Glomerular visceral epithelial cell (primary cell): ENCODE data around the gene CHST8.

Experiments
- DNase-seq: peaks from one replicate; pipeline ENCODE4 v3.0.0-alpha.2; 2016; ENCODE audit errors: extremely low spot score

The CHST8 gene

GRCh38 chr19:33736787-33737186 lies 115.0 kb downstream of the CHST8 start:
- DNase-seq, result no peak

- no peak for DNase-seq
Observed at GRCh38 chr19:33737681-33738371, 116.1 kb downstream of the CHST8 start.

DNA sequence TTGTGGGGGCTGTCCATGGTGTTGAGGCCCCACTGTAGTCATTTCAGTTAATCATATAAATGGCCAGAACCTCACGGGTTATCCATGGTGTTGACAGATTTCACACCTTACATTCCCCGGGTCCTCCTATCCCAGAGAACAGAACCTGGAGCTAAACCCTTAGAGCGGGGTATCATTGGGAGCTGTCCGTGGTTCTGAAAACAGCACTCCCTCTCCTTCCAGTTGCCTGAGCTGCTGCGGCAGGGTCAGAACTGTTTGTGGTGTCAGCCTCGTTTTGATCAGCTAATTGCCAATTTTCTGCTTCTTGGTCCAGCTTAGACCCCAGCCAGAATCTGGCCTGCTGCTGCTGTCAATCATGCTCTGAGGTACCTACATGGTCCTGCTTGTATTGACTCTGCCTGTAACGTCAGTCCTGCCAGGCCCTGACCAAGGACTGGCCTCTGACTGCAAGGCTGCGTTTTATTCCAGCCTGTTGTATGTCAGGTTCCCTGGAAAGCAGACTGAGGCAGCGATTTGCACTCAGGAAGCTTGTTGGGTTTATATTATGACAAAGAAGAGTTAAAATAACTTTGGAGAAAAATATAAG lies 119.2 kb downstream of the CHST8 start:
- DNase-seq, result peak; percentile 24

DNA sequence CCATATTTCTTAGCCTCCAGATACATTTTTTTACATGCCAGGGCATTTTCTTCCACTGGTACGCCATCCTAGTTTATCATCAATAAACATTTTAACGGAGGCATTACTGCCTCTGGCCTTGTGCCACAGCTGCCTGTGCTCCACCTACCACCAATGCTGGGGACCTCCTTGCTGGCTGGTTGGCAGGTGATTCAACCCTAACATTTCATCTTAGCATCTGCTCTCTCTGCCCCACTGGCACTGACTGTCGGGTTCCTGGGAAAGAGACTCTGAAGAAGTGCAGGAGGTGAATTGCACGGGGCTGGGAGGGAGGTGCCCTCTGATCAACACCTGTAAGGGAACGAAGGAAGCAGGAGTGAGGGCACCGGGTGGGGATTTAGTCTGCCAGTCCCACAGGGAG lies 123.5 kb downstream of the CHST8 start:
- DNase-seq, result no peak

DNA sequence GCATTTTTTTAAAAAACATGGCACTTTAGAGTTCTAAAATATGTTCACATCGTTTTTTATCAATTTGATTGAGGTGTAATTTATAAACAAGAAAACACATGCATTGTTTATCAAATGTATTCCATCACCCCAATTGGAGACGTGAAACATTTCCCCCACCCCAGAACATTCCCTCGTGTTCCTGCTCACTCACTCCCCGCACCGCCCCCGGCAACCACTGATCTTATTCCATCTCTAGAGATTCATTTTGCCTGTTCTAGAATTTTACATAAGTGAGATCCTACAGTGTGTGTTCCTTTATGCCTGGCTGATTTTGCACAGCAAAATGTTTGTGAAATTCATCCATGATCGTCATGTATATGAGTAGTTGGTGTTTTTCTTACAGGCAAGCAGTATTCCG lies 124.4 kb downstream of the CHST8 start:
- DNase-seq, result no peak

- no peak for DNase-seq
Observed at GRCh38 chr19:33747273-33747672, 125.5 kb downstream of the CHST8 start.

- no peak for DNase-seq
Observed at GRCh38 chr19:33748231-33748630, 126.5 kb downstream of the CHST8 start.

DNA sequence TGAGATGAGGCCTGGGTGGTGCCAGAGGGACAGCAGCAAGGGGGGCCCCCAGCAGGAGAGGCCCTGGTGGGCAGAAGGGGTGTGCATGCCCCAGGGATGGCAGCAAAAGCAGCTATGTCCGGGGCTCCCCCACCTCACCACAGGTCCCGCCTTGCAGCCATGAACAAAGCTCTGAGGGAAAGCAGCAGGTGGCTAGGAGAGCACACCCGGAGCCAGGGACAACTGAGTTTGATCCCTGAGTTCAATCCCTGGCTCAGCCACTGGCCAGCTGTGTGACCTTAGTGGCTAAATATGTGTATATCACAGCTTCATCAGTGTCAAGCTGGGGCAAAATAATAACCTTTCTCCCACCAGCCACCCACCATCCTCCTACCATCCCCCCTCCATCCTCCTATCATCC lies 127.3 kb downstream of the CHST8 start:
- DNase-seq, result no peak

DNA sequence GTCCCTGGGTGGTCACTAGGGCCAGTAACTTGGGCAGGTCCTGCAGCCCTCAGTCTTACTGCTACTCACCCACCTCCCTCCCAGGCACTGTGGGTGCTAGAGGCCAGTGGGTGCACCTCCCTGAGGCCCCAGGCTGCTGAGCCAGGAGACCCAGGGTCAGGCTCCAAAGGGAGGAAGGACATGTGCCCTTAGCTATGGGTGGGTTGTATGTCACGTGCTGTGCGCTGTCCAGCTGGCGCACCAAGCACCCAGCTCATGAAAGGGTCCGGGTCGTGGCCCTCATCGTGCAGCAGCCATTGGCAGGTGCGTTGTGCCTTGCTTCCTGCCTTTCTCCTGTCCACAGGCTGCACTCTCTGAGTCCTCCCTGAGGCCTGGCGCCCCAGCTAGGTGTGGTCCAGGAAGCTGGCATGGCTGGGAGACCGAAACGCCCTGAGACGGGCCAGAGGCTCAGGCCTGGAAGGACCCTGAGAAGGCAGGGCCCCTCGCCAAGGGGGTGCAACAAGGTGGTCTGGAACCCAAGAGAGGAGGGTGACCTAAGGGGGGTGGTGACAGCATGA lies 127.9 kb downstream of the CHST8 start:
- DNase-seq, result no peak

GRCh38 chr19:33750587-33751435 lies 129.1 kb downstream of the CHST8 start:
- DNase-seq, result no peak

GRCh38 chr19:33751436-33751770 lies 129.7 kb downstream of the CHST8 start:
- DNase-seq, result no peak

GRCh38 chr19:33752018-33752800 lies 130.5 kb downstream of the CHST8 start:
- DNase-seq, result no peak

- DNase-seq, result no peak
Observed at GRCh38 chr19:33752945-33753344, 131.2 kb downstream of the CHST8 start.

- no peak for DNase-seq
Observed at GRCh38 chr19:33754361-33754760, 132.6 kb downstream of the CHST8 start.

- no peak for DNase-seq
Observed at GRCh38 chr19:33755099-33756035, 133.6 kb downstream of the CHST8 start.

- no peak for DNase-seq
Observed at GRCh38 chr19:33756177-33756576, 134.4 kb downstream of the CHST8 start.

DNA sequence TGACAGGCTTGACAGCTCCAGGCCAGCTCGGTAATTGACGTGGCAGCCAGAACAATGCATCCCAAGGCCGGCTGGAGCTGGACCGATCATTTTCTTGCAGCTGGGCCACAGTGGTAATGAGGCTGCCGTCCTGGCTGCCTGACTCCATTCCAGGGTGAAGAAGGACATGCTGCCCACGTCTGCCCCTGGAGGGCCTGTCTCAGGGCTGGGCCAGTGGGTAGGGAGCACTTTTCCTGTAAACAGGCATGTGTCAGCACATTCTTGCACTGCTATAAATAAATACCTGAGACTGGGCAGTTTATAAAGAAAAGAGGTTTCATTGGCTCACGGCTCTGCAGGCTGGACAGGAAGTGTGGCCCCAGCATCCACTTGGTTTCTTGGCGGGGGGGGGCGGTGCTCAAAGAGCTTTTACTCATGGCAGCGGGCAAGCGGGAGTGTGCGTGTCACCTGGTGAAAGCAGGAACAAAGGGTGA lies 136.8 kb downstream of the CHST8 start:
- no peak for DNase-seq

- DNase-seq, result no peak
Observed at GRCh38 chr19:33759356-33759755, 137.6 kb downstream of the CHST8 start.

DNA sequence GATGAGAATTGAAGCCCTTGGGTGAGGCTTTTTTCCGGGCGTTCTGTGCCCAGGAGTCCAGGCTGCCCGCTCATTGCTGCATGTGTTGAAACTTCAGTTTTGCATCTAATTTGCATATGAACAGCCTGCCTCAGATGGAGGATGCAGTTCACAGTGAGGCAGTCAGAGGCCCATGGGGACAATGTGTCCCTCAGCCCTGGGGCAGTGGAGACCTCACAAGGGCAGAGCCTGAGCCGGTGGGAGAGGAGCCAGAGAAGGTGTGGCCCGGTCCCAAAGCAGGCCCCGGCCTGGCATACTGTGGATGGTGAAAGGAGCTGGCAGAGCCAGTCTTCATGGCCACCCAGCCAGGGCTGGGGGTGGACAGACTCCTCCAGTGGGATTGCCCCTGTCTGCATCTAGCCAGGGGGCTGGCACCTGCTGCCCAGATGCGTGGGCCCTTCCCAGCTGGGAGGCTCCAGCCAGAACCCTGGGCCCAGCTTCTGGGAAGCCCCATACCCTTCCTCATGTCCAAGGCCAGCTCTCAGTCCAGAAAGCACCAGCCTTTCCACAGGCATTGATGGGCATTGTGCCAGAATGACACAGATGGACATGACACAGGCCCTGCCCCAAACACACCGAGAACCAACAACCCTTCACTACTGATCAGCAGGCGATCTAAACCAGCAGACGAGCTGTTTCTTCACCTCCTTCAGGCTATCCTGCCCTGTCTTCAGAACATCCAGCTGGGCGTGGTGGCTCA lies 142.0 kb downstream of the CHST8 start:
- no peak for DNase-seq

- no peak for DNase-seq
Observed at GRCh38 chr19:33766623-33767022, 144.9 kb downstream of the CHST8 start.
